Esophagus squamous epithelium (tissue), 5 donors: ENCODE data around the gene PPOX. TPM values are rescaled to one million over a fixed set of nuclear protein-coding genes. Genes with fewer than 3 reads are reported as not detected.

Source experiments
- DNase-seq: peaks from one replicate; lab custom pipeline; 2025; lab: John Stamatoyannopoulos, UW
- H3K27ac ChIP-seq, 4 donors: fragments of 200-600 bp; sonication (generic); one replicate each; pipeline ENCODE4 v1.5.1; 2016 to 2019; ENCODE audit warnings: mild to moderate bottlenecking in 1 of 4
- H3K27me3 ChIP-seq, 4 donors: fragments of 200-600 bp; sonication (generic); 1 replicate in 3 of 4; 2 replicates in 1 of 4; pipeline versions ENCODE4 v1.5.1 to v1.6.0; 2017 to 2021; ENCODE audit warnings: antibody characterized with exemption in 1 of 4
- H3K36me3 ChIP-seq, 3 donors: fragments of 200-600 bp; sonication (generic); one replicate each; pipeline ENCODE4 v1.5.1; 2016 to 2019
- H3K4me1 ChIP-seq, 3 donors: fragments of 200-600 bp; sonication (generic); one replicate each; pipeline ENCODE4 v1.5.1; 2017 to 2019
- H3K4me3 ChIP-seq, 4 donors: fragments of 200-600 bp; sonication (generic); 1 replicate in 3 of 4; 2 replicates in 1 of 4; pipeline ENCODE4 v1.5.1; 2016 to 2019; ENCODE audit warnings: mild to moderate bottlenecking in 2 of 4, moderate library complexity in 1 of 4
- H3K9me3 ChIP-seq, 3 donors: fragments of 200-600 bp; sonication (generic); one replicate each; pipeline ENCODE4 v1.5.1; 2016 to 2019
- CTCF ChIP-seq, 6 experiments: fragments of 450-650 bp in 4 of 6; fragments of 200-600 bp in 2 of 6; sonication (generic) in 2 of 6; IDR thresholded peaks; one replicate each; pipeline ENCODE4 v1.5.1; 2016 to 2019; ENCODE audit warnings: antibody characterized with exemption in 6 of 6, mild to moderate bottlenecking in 4 of 6, moderate library complexity in 4 of 6
- POLR2A ChIP-seq, 4 donors: fragments of 450-650 bp; IDR thresholded peaks; one replicate each; pipeline ENCODE4 v1.6.1; 2017; ENCODE audit warnings: antibody characterized with exemption in 4 of 4, mild to moderate bottlenecking in 4 of 4, moderate library complexity in 3 of 4
- WGBS, 2 donors: methylation state at CpG; one replicate each; pipeline ENCODE4 v1.1.5; 2018; 5-methylcytosine and 5-hydroxymethylcytosine counted together
- intact Hi-C: fragments of 100-400 bp; cut with DNase I; formaldehyde crosslinking; loops from one replicate; pipeline ENCODE4 v1.15.0; 2022
- total RNA-seq, 4 donors: library from RNA; depleted of rRNA; stranded (reverse); fragments of >200 nt; gene quantifications; one replicate each; pipeline ENCODE4 v1.1.0, GENCODE V29; 2016
- donor health status: DM: yes; HTN: yes; CAD: no.

PPOX gene
- 10 to 100 TPM in 2 of 4 donors, 1 to 10 TPM in 2; 5.8 to 28.8 (median 11.7) TPM for total RNA-seq

GRCh38 chr1:161165742-161166668 lies at the start of gene PPOX:
Gene PPOX (plus strand): TSS chr1:161166426. CDS start chr1:161166848, 422 bp downstream.
- H3K4me1 ChIP-seq = peaks cover 28 to 53% (median 28%) of the 10 kb centered on the region in 3 donors
- peak within 1 kb of the TSS; percentile 46 to 79 (median 67) for H3K4me3 ChIP-seq
- H3K27me3 ChIP-seq = no peaks in the 10 kb centered on the region
- intact Hi-C loops = no loop called here
- TF ChIP-seq POLR2A (IDR thresholded peaks at IDR 0.05) = peak in 3 of 4 donors; percentile 8 to 66 (median 45)
- TF ChIP-seq CTCF (IDR thresholded peaks at IDR 0.05) = peak in 5 of 6 experiments; percentile 8 to 44 (median 27)
- DNase-seq = peak; percentile 90
- H3K9me3 ChIP-seq = no peaks in the 10 kb centered on the region
- WGBS, 2 donors = 0% methylated on average over 24 to 30 of the region's 54 CpGs
- H3K36me3 ChIP-seq = peaks cover 2 to 66% (median 12%) of the 10 kb centered on the region in 3 donors
- peak within 1 kb of the TSS; percentile 88 to 94 (median 93) for H3K27ac ChIP-seq

- 0% methylated on average over 5 to 25 of the region's 58 CpGs for WGBS, 2 donors
- peaks cover 27 to 70% (median 38%) of the 10 kb centered on the region in 3 donors for H3K4me1 ChIP-seq
- intact Hi-C loops = no loop called here
These were observed 48.3 kb upstream of the PPOX start, which contains the start of the genes NIT1 and PFDN2 for GRCh38 chr1:161117759-161118581. Gene NIT1 (plus strand): TSS chr1:161118105. CDS start chr1:161118177, 72 bp downstream. Gene PFDN2 (minus strand): TSS chr1:161118037. CDS start chr1:161118026, 11 bp downstream.

GRCh38 chr1:161119092-161119903 lies 46.9 kb upstream of the PPOX start:
- Histone ChIP-seq H3K9me3 (no peaks in the 10 kb centered on the region), H3K36me3 (peaks cover 18 to 46% (median 33%) of the 10 kb centered on the region in 3 donors), H3K27ac (peak overlapping the region; percentile 93 to 98 (median 95)), H3K4me3 (peak overlapping the region in 3 of 4 donors; percentile 72 to 100 (median 81)), H3K4me1 (peaks cover 22 to 56% (median 38%) of the 10 kb centered on the region in 3 donors), H3K27me3 (no peaks in the 10 kb centered on the region)
- TF ChIP-seq POLR2A (IDR thresholded peaks at IDR 0.05) (peak in 1 of 4 donors; percentile 16), CTCF (IDR thresholded peaks at IDR 0.05) (peak in 4 of 6 experiments; percentile 19 to 58 (median 41))
- 40 to 54% methylated on average over 6 to 7 of the region's 10 CpGs for WGBS, 2 donors
- no peak for DNase-seq
- intact Hi-C loops = no loop called here

More at GRCh38 chr1:161117759-161118581, 48.3 kb upstream of the PPOX start, which contains the start of the genes NIT1 and PFDN2:
- TF ChIP-seq CTCF (IDR thresholded peaks at IDR 0.05) = peak in 2 of 6 experiments; percentile 8 to 14
- TF ChIP-seq POLR2A (IDR thresholded peaks at IDR 0.05) = peak in 3 of 4 donors; percentile 75 to 94 (median 86)
- peak within 1 kb of the TSS; percentile 93 to 98 (median 95) for H3K27ac ChIP-seq
- peak within 1 kb of the TSS; percentile 72 to 100 (median 82) for H3K4me3 ChIP-seq
- no peak for DNase-seq
- no peaks in the 10 kb centered on the region for H3K9me3 ChIP-seq
- no peaks in the 10 kb centered on the region for H3K27me3 ChIP-seq
- peaks cover 15 to 32% (median 24%) of the 10 kb centered on the region in 3 donors for H3K36me3 ChIP-seq

- TF ChIP-seq POLR2A (IDR thresholded peaks at IDR 0.05) (no peak), CTCF (IDR thresholded peaks at IDR 0.05) (no peak)
- peaks cover 18 to 64% (median 41%) of the 10 kb centered on the region in 3 donors for H3K36me3 ChIP-seq
- no peaks in the 10 kb centered on the region for H3K27me3 ChIP-seq
- H3K4me3 ChIP-seq = no peak overlapping the region
- H3K9me3 ChIP-seq = no peaks in the 10 kb centered on the region
- intact Hi-C loops = no loop called here
- WGBS, 2 donors = 81 to 93% methylated on average over 3 of the region's 3 CpGs
- H3K4me1 ChIP-seq = peaks cover 22 to 38% (median 28%) of the 10 kb centered on the region in 3 donors
- peak overlapping the region in 1 of 4 donors; percentile 97 for H3K27ac ChIP-seq
- no peak for DNase-seq
These were observed 45.1 kb upstream of the PPOX start for GRCh38 chr1:161121042-161121650.
